COLO668 (cell line): ENCODE measurements around the gene LRRC23.
"Not testable (repeated sequence)": the region's sequence is repeated elsewhere in the genome, so short reads cannot be mapped to it uniquely, and the experiment has no call there.

Experiments used
- DNase-seq: peaks from one replicate; lab custom pipeline; 2025; ENCODE audit not compliant: unreplicated experiment; lab: John Stamatoyannopoulos, UW

LRRC23 gene

DNA sequence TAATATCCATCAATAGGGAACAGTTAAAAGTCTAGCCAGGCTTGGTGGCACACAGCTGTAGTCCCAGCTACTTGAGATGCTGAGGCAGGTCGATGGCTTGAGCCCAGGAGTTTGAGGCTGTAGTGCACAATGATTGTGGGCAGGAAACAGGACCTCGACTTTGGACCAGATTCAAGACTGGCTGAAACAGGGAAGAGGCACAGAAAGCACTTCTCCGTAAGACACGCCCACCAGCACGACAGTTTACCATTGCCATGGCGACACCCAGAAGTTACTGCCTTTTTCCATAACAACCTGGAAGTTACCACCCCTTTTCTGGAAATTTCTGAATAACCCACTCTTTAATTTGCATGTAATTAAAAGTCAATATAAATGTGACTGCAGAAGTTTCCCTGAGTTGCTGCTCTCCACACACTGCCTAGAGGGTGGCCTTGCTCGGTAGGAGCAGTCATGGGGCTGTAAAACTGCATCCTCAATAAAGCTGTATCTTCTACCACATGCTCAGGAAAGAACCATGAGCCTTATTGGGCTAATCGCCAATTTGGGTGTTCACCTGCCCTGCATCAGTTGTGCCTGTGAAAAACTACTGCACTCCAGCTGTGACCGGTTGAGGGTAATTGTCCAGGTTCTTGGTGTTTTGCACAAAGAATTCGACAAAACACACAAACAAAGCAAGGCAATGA is 4.6 kb upstream of the LRRC23 start:
- DNase-seq: no peak

DNA sequence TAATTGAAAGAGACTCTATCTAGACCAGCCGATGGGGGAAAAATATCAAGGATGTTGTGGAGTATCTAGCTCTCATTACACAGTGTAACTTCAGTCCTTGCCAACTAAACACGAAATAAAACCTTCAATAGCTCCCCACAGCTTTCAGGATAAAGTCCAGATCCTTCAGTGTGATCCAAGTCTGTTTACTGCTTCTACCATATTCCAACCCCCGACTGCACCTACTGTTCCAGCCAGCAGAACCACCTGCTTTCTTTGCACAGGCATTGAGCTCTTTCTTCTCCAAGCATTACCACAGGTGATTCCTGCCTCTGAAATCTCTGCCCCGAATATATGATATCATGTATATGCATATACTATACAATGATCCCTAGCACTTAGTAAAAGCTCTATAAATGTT is 2.2 kb upstream of the LRRC23 start:
- DNase-seq: no peak

DNA sequence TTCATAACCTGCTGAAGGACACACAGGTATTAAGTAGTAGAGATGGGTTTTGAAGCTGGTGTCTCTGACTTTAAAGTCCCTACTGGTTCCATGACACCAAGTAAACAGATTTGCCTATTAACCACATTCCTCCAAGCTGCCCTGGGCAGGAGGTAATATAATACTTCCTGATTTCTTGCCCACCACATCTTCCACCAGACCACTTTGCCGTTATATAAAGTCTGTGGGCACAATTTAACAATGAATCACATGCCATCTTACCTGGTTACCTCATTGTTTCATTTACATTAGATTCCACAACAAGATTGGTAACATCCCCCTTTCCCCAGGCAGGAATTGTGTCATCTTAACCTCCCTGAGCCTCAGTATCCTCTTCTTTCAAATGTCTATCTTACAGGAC is 900 bp upstream of the LRRC23 start:
- DNase-seq: no peak

DNA sequence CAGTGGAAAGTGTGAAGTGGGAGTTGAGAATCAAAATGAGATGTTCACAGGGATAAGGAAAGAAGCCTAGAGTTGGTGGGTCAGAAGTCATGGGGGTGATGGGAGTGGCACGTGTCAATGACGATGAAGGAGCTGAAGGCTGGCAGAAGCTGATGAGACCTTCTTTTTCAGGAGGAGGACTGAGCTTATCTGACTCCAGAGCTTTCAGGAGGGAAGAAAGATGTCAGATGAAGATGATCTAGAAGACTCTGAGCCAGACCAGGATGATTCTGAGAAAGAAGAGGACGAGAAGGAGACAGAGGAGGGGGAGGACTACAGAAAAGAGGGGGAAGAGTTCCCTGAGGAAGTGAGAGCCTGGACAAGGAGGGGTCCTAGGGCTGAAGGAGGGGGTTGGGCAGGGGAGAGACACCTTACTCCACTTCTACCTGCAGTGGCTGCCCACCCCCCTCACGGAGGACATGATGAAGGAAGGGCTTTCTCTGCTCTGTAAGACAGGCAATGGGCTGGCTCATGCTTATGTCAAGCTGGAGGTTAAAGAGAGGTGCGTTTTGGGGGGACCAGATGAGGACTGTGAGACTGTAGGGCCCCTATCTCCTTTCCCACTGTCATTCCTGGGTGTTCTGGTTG is 905 bp downstream of the LRRC23 start:
- DNase-seq: no peak

DNA sequence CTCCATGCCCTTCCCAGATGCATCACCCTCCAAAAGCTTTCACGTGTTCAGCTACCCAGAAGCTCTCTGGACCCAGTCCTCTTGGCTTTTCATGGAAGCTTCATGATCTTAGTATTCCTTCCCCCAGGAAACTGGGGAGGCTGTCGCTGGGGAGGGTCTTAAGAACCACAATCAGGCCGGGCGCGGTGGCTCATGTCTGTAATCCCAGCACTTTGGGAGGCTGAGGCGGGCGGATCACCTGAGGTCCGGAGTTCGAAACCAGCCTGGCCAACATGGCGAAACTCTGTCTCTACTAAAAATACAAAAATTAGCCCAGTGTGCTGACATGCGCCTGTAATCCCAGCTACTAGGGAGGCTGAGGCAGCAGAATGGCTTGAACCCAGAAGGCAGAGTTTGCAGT is 3.5 kb downstream of the LRRC23 start:
- not testable (repeated sequence) for DNase-seq

DNA sequence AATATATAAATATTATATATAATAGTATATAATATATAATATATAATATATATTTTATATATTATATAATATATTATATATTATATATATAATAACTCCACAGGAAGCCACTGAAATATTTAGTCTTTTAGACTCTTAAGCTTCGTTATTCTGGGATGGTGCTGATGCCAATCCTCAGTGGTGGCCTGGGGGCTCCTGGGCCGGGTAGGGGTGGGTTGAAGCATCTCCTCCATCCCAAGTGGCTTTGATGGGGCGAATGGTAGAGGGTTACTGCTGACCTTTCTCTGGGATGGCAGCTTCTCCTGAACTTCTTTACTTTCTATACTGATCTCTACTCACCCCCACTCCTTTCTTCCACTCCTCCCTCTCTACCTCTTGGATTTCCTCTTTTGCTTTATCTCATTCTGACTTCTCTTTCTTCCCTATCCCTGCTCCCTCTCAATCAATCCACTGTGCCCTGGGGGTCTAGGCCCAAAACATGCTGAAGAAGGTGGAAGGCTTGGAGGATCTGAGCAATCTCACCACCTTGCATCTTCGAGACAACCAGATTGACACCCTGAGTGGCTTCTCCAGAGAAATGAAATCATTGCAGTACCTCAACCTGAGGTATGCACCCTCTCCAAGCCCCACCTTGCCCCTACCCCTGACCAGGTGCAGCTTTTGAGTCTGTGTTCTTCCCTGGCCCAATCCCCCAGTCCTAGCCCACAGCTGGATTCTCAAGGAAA is 5.0 kb downstream of the LRRC23 start:
- no peak for DNase-seq

DNA sequence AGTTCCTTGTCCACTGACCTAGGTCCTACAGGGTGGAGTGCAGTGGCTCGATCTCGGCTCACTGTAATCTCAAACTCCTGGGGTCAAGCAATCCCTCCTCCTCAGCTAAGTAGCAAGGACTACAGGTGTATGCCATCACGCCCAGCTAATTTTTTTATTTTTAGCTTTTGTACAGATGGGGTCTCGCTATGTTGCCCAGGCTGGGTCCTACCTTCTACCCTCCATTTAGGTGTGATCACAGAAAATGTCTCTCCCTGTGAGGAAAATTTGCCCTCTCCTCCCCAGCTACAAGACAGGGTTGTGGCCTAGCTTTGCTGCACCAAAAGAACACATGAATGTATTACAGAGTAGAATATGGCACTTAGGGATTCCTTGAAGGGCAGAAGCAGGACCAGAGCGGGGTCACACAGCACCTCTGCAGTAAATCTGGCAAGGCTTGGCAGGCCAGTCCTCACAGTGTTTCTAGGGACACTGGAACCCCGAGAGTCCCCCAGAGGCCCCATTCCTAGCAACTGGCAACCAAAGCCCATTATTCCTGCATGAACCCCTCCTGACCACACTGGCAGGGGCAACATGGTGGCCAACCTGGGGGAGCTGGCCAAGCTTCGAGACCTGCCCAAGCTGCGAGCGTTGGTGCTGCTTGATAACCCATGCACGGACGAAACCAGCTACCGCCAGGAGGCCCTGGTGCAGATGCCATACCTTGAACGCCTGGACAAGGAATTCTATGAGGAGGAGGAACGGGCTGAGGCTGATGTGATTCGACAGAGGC is 7.7 kb downstream of the LRRC23 start:
- DNase-seq: no peak

DNA sequence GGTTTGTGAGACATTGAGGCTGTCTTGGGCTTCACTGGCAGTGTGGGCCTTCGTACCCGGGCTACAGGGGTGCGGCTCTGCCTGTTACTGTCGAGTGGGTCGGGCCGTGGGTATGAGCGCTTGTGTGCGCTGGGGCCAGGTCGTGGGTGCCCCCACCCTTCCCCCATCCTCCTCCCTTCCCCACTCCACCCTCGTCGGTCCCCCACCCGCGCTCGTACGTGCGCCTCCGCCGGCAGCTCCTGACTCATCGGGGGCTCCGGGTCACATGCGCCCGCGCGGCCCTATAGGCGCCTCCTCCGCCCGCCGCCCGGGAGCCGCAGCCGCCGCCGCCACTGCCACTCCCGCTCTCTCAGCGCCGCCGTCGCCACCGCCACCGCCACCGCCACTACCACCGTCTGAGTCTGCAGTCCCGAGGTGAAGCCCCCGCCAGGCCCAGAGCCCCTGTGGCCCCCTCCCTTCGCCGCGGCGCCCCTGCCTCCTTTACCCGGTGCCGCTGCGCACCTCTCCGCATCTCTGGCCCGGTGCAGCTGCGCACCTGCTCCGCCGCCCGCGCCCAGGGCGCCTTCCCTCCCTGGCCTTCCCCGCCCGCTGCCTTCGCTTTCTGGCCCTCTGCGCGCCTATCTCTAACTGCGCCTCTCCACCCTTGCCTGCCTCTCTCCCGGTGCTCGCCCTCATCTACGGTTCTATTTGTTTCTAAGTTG is 9.8 kb downstream of the LRRC23 start, which contains the start of gene ENO2:
Gene ENO2, plus strand, starts transcription at position 335 of the 701 bp plus-strand sequence. CDS start 1,253 bp downstream, outside the sequence.
- peak; percentile 79 for DNase-seq

DNA sequence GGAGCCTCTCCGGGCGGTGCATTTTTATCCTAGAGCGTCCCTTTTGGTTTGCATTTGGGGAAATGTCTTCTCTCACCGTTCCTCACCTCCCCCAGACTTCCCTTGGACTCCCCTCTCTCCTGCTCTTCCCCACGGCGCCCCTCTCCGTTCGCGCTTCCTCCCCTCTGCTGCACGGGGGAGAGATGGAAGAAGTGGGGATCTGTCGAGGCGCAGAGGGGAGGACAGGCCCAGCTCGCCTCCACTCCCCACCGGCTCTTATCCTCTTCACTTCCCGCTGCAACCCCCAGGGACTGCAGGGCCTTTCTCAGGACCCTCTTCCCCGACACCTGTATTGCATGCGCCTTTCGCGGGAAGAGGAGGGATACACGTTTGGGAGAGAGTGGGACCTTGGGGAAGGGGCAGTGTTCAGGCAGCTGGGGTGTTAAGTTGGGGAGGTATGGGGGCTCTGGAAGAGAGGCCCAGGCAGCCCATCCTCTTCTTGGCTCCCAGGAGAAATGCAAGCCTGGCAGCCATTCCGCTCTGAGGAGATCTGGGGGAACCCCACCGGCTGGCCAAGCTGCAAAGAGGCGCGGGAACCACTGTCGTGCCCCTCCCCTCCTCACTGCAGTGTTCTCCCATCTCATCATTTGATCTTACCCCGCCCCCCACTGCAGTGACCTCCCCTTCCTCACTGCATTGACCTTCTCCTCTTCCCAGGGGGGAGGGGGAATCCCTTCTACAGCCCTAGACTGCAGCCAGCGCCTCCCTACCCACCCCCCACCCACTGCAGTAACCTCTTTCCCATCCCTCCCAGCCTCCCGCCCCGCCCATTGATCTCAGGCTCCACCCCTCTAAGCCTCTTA is 10.5 kb downstream of the LRRC23 start:
- peak; percentile 19 for DNase-seq

DNA sequence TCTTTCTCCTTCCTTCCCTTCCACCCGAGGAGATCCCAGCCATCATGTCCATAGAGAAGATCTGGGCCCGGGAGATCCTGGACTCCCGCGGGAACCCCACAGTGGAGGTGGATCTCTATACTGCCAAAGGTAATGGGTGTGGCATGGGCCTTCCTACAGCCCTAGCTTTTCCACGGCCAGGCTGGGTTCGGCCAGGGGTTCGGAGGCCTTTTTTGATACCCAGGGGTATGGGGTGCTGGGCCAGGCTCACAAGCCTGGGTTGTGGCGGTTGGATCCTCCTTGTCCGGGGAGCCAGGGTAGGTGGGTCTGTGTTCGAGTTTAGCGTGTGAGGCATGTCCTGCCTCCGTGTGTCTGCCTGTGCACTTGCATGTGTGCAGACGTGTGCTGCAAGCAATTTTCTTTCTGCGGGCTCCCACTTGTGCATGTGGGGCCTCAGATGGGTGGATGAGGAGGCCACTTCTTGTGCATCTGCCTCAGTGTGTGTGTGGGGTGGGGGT is 11.2 kb downstream of the LRRC23 start:
- no peak for DNase-seq

DNA sequence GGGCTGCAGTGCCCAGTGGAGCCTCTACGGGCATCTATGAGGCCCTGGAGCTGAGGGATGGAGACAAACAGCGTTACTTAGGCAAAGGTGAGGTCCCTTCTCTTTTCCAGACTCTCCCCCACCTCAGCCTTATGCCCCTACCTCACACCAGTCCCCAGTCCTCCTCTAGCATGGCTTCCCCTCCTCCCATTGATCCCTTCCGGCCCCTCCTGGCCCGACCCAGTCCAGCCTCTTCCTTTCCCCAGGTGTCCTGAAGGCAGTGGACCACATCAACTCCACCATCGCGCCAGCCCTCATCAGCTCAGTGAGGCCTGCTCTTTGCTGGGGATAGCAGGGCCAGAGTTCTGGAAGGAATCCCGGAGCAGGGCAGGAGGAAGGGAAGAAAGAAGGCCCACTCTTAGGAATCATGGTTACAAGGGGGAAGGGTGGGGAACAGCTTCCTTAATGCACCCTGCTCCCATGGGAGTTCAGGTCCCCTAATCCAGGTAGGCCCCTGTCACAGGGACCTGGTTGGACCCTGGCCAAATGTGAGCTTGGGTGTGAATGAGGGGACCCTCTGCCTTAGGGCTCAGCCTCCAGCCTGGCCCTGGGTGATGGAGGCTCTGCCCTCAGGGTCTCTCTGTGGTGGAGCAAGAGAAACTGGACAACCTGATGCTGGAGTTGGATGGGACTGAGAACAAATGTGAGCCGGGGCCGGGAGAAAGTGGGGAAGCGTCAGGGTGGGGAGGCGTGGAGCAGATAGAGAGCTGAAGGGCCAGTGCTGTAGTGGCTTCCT is 12.0 kb downstream of the LRRC23 start:
- no peak for DNase-seq

DNA sequence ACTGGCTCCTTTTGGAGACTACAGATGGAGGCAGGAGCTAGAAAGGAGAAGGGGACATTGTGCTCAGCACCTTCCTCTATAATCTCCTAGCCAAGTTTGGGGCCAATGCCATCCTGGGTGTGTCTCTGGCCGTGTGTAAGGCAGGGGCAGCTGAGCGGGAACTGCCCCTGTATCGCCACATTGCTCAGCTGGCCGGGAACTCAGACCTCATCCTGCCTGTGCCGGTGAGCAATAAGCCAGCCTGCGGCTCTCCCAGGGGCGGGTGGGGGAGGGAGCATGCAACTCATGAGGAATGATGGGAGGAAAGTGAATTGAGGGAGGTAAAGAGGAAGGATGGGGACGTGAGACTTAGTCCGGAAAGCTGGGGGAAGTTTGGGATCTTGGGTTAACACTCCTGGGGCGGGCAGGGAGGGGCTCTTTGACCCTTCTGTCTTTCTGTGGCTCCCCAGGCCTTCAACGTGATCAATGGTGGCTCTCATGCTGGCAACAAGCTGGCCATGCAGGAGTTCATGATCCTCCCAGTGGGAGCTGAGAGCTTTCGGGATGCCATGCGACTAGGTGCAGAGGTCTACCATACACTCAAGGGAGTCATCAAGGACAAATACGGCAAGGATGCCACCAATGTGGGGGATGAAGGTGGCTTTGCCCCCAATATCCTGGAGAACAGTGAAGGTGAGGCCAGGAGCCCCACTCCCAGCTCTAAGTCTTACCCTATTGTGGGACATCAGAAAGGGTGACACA is 13.0 kb downstream of the LRRC23 start:
- no peak for DNase-seq

DNA sequence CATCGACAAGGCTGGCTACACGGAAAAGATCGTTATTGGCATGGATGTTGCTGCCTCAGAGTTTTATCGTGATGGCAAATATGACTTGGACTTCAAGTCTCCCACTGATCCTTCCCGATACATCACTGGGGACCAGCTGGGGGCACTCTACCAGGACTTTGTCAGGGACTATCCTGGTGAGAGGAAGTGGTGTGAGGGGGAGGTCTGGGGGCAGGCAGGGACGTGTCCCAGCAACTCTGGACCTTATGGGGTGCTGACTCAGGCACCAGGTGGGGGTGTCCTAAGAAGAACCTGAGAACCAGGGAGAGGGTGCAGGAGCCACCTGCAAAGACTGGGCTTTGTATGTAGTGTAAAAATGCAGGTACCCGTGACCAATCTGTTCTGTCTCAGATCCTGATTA is 15.0 kb downstream of the LRRC23 start:
- DNase-seq: no peak

DNA sequence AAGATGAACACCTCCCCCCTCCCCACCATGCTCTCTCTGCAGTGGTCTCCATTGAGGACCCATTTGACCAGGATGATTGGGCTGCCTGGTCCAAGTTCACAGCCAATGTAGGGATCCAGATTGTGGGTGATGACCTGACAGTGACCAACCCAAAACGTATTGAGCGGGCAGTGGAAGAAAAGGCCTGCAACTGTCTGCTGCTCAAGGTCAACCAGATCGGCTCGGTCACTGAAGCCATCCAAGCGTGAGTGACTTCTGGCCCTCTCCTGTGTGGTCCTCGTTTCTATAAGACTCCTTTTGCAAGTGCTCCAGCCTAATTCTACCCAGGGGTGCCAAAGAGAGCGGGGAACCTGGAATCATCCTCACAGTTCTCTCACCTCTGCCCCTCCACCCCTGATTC is 16.9 kb downstream of the LRRC23 start:
- no peak for DNase-seq

DNA sequence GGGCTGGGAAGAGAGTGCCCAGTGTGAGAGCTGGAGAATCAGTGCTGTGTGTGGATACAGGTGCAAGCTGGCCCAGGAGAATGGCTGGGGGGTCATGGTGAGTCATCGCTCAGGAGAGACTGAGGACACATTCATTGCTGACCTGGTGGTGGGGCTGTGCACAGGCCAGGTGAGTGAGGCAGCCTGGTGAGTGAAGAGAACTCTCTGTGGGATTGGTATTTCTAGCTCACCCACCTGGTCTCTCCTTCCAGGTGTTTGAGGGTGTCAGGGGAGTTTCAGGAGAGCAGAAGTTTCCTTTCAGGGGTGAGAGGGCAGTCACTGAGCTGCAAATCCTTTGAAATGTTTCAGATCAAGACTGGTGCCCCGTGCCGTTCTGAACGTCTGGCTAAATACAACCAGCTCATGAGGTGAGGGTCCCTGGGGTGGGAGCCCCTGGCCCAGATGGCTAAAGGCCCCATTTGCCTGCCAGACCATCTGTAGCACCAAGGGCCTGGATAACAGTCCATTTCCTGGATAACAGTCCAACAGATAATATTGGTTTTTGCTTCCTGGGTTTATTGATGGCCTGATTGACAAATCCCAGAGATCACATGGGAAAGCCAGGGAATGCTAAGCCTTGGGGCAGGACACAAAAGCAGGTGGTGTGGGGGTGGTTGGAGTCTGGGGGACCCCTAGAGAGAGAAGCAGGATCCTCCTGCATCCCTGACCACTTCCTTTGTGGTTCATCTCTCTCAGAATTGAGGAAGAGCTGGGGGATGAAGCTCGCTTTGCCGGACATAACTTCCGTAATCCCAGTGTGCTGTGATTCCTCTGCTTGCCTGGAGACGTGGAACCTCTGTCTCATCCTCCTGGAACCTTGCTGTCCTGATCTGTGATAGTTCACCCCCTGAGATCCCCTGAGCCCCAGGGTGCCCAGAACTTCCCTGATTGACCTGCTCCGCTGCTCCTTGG is 17.6 kb downstream of the LRRC23 start:
- DNase-seq: peak; percentile 8

DNA sequence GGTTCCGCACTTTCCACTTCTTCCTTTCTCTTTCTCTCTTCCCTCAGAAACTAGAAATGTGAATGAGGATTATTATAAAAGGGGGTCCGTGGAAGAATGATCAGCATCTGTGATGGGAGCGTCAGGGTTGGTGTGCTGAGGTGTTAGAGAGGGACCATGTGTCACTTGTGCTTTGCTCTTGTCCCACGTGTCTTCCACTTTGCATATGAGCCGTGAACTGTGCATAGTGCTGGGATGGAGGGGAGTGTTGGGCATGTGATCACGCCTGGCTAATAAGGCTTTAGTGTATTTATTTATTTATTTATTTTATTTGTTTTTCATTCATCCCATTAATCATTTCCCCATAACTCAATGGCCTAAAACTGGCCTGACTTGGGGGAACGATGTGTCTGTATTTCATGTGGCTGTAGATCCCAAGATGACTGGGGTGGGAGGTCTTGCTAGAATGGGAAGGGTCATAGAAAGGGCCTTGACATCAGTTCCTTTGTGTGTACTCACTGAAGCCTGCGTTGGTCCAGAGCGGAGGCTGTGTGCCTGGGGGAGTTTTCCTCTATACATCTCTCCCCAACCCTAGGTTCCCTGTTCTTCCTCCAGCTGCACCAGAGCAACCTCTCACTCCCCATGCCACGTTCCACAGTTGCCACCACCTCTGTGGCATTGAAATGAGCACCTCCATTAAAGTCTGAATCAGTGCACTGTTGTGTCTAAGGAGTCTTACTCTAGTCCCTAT is 18.5 kb downstream of the LRRC23 start:
- DNase-seq: no peak

DNA sequence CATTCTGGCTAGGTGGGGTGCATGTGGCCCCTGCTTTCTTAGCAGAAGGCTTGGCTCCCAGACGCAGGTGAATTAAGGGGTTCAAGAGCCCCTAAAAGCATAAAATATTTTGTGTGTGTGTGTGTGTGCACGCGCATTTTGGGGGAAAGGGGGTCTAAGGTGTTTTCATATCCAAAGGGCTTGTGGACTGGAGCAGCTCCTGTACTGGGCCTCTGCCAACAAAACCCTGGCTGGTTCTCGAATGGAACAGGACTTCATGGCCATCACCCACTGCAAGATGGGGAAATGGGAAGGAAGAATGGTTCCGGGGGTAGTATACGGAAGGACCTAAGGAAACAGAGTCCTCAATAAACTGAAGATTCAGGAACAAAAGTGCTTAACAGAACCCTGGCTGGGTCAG is 19.2 kb downstream of the LRRC23 start:
- no peak for DNase-seq
